ENCODE measurements around the gene SSH3.

GRCh38 chr11:67315325-67315909, 12.1 kb downstream of the SSH3 start:
- TF ChIP-seq POLR2A (IDR thresholded peaks at IDR 0.05) (no peak), CTCF (IDR thresholded peaks at IDR 0.05) (no peak)

Measured in prostate gland (tissue), 2 donors.